ENCODE measurements around the gene FBXO31.

DNA sequence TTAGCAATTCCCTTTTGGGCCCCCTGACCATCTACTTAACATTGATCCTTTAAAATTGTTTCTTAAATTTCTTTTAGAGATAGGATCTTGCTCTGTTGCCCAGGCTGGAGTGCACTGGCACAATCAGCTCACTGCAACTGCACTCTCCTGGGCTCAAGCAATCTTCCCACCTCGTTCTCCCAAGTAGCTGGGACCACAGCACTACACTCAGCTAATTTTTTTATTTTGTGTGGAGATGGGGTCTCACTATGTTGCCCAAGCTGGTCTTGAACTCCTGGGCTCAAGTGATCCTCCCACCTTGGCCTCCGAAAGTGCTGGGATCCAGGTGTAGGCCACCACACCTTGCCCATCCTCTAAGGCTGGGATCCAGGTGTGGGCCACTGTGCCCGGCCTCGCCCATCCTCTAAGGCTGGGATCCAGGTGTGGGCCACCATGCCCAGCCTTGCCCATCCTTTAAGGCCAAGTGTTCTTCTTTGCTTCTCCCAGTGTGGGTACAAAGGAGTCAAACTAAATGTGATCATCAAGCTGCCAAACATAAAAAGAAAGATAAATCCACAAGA, 79.5 kb downstream of the FBXO31 start:
- TF ChIP-seq, protein P1, sequence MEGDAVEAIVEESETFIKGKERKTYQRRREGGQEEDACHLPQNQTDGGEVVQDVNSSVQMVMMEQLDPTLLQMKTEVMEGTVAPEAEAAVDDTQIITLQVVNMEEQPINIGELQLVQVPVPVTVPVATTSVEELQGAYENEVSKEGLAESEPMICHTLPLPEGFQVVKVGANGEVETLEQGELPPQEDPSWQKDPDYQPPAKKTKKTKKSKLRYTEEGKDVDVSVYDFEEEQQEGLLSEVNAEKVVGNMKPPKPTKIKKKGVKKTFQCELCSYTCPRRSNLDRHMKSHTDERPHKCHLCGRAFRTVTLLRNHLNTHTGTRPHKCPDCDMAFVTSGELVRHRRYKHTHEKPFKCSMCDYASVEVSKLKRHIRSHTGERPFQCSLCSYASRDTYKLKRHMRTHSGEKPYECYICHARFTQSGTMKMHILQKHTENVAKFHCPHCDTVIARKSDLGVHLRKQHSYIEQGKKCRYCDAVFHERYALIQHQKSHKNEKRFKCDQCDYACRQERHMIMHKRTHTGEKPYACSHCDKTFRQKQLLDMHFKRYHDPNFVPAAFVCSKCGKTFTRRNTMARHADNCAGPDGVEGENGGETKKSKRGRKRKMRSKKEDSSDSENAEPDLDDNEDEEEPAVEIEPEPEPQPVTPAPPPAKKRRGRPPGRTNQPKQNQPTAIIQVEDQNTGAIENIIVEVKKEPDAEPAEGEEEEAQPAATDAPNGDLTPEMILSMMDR (IDR thresholded peaks at IDR 0.05; ENCODE audit: poor library complexity, severe bottlenecking), result no peak
- TF ChIP-seq RAD21 (conservative IDR thresholded peaks at IDR 0.05) (no peak), EP300 (conservative IDR thresholded peaks at IDR 0.05; ENCODE audit: poor library complexity, severe bottlenecking) (no peak)
